Rectal smooth muscle tissue (tissue), 1 donor: ENCODE data around the gene CRYBG1.
"Not testable (repeated sequence)": the region's sequence is repeated elsewhere in the genome, so short reads cannot be mapped to it uniquely, and the experiment has no call there.

Experiments used
- H3K27ac ChIP-seq: one replicate; pipeline ENCODE4 v1.7.0; 2013; ENCODE audit warnings: low read depth, low read length, inconsistent platforms
- H3K27me3 ChIP-seq: one replicate; pipeline ENCODE4 v1.7.0; 2013; ENCODE audit warnings: low read length; ENCODE audit not compliant: control insufficient read depth, insufficient read depth
- H3K36me3 ChIP-seq: one replicate; pipeline ENCODE4 v1.7.0; 2013; ENCODE audit warnings: low read length; ENCODE audit not compliant: control insufficient read depth, insufficient read depth
- H3K4me1 ChIP-seq: one replicate; pipeline ENCODE4 v1.7.0; 2013; ENCODE audit warnings: low read length; ENCODE audit not compliant: control insufficient read depth, insufficient read depth
- H3K4me3 ChIP-seq: one replicate; pipeline ENCODE4 v1.7.0; 2013; ENCODE audit warnings: low read length
- H3K9ac ChIP-seq: one replicate; pipeline ENCODE4 v1.7.0; 2013; ENCODE audit warnings: low read length

CRYBG1 gene

GRCh38 chr6:106381223-106381622, 20.7 kb downstream of the CRYBG1 start:
- Histone ChIP-seq H3K27ac (no peak overlapping the region), H3K36me3 (no peaks in the 10 kb centered on the region)

GRCh38 chr6:106381881-106382280, 21.4 kb downstream of the CRYBG1 start:
- Histone ChIP-seq H3K9ac (no peak overlapping the region), H3K4me1 (peaks cover 2% of the 10 kb centered on the region), H3K36me3 (no peaks in the 10 kb centered on the region), H3K27ac (no peak overlapping the region), H3K27me3 (no peaks in the 10 kb centered on the region), H3K4me3 (no peak overlapping the region)

More at GRCh38 chr6:106381223-106381622, 20.7 kb downstream of the CRYBG1 start:
- Histone ChIP-seq H3K4me3 (no peak overlapping the region), H3K4me1 (peaks cover 2% of the 10 kb centered on the region), H3K9ac (no peak overlapping the region), H3K27me3 (no peaks in the 10 kb centered on the region)

GRCh38 chr6:106383573-106383972, 23.1 kb downstream of the CRYBG1 start:
- no peak overlapping the region for H3K4me3 ChIP-seq
- H3K27ac ChIP-seq = no peak overlapping the region
- no peaks in the 10 kb centered on the region for H3K36me3 ChIP-seq
- no peak overlapping the region for H3K9ac ChIP-seq
- no peaks in the 10 kb centered on the region for H3K27me3 ChIP-seq
- no peaks in the 10 kb centered on the region for H3K4me1 ChIP-seq

GRCh38 chr6:106385530-106385929, 25.0 kb downstream of the CRYBG1 start:
- Histone ChIP-seq H3K9ac (no peak overlapping the region), H3K4me3 (no peak overlapping the region), H3K27ac (no peak overlapping the region), H3K36me3 (no peaks in the 10 kb centered on the region), H3K4me1 (no peaks in the 10 kb centered on the region), H3K27me3 (no peaks in the 10 kb centered on the region)

GRCh38 chr6:106387875-106388274, 27.4 kb downstream of the CRYBG1 start:
- Histone ChIP-seq H3K36me3 (no peaks in the 10 kb centered on the region), H3K9ac (no peak overlapping the region), H3K27me3 (no peaks in the 10 kb centered on the region), H3K27ac (peak overlapping the region; percentile 68), H3K4me3 (no peak overlapping the region), H3K4me1 (no peaks in the 10 kb centered on the region)

- H3K27me3 ChIP-seq = no peaks in the 10 kb centered on the region
- H3K27ac ChIP-seq = no peak overlapping the region
- H3K36me3 ChIP-seq = no peaks in the 10 kb centered on the region
- no peak overlapping the region for H3K9ac ChIP-seq
- no peaks in the 10 kb centered on the region for H3K4me1 ChIP-seq
- no peak overlapping the region for H3K4me3 ChIP-seq
These were observed 29.6 kb downstream of the CRYBG1 start for GRCh38 chr6:106390088-106390487.

- H3K27me3 ChIP-seq = no peaks in the 10 kb centered on the region
- H3K4me1 ChIP-seq = no peaks in the 10 kb centered on the region
- H3K27ac ChIP-seq = no peak overlapping the region
These were observed 36.1 kb downstream of the CRYBG1 start for GRCh38 chr6:106396426-106397220.

GRCh38 chr6:106397431-106397830, 36.9 kb downstream of the CRYBG1 start:
- H3K4me3 ChIP-seq = no peak overlapping the region
- no peak overlapping the region for H3K9ac ChIP-seq
- no peaks in the 10 kb centered on the region for H3K4me1 ChIP-seq
- H3K36me3 ChIP-seq = no peaks in the 10 kb centered on the region
- H3K27ac ChIP-seq = no peak overlapping the region
- H3K27me3 ChIP-seq = no peaks in the 10 kb centered on the region

More at GRCh38 chr6:106396426-106397220, 36.1 kb downstream of the CRYBG1 start:
- no peak overlapping the region for H3K9ac ChIP-seq
- no peak overlapping the region for H3K4me3 ChIP-seq
- no peaks in the 10 kb centered on the region for H3K36me3 ChIP-seq

- H3K36me3 ChIP-seq = no peaks in the 10 kb centered on the region
These were observed 38.1 kb downstream of the CRYBG1 start for GRCh38 chr6:106398621-106399020.

GRCh38 chr6:106405044-106405443, 44.5 kb downstream of the CRYBG1 start:
- H3K9ac ChIP-seq, H3K36me3 ChIP-seq, H3K4me1 ChIP-seq, H3K4me3 ChIP-seq, H3K27me3 ChIP-seq, H3K27ac ChIP-seq: not testable (repeated sequence)

More at GRCh38 chr6:106398621-106399020, 38.1 kb downstream of the CRYBG1 start:
- Histone ChIP-seq H3K4me3 (no peak overlapping the region), H3K27ac (no peak overlapping the region), H3K27me3 (no peaks in the 10 kb centered on the region), H3K4me1 (no peaks in the 10 kb centered on the region), H3K9ac (no peak overlapping the region)

GRCh38 chr6:106411056-106411455, 50.5 kb downstream of the CRYBG1 start:
- H3K36me3 ChIP-seq = no peaks in the 10 kb centered on the region
- H3K9ac ChIP-seq = no peak overlapping the region
- H3K27me3 ChIP-seq = no peaks in the 10 kb centered on the region
- H3K4me1 ChIP-seq = no peaks in the 10 kb centered on the region
- no peak overlapping the region for H3K4me3 ChIP-seq
- no peak overlapping the region for H3K27ac ChIP-seq

- Histone ChIP-seq H3K27me3 (no peaks in the 10 kb centered on the region), H3K27ac (no peak overlapping the region), H3K4me1 (no peaks in the 10 kb centered on the region), H3K36me3 (no peaks in the 10 kb centered on the region), H3K9ac (no peak overlapping the region), H3K4me3 (no peak overlapping the region)
These were observed 51.2 kb downstream of the CRYBG1 start for GRCh38 chr6:106411643-106412200.

GRCh38 chr6:106413016-106413415, 52.5 kb downstream of the CRYBG1 start:
- Histone ChIP-seq H3K4me3 (no peak overlapping the region), H3K4me1 (no peaks in the 10 kb centered on the region), H3K27ac (no peak overlapping the region), H3K27me3 (no peaks in the 10 kb centered on the region), H3K9ac (no peak overlapping the region), H3K36me3 (no peaks in the 10 kb centered on the region)
